Tibial artery (tissue), 4 donors: ENCODE measurements around the gene SEC22C.
A peak's percentile ranks its signal among the peaks of the same experiment; 100 is the strongest.

Experiments used
- DNase-seq, 2 donors: peaks; one replicate each; pipeline ENCODE4 v3.0.0-alpha.2; 2019
- H3K27ac ChIP-seq, 2 donors: fragments of 200-600 bp; sonication (generic) in 1 of 2; 1 replicate in 1 of 2; 2 replicates in 1 of 2; pipeline ENCODE4 v1.5.1; 2018 to 2019; ENCODE audit warnings: mild to moderate bottlenecking in 1 of 2
- H3K27me3 ChIP-seq, 2 donors: fragments of 200-600 bp; sonication (generic) in 1 of 2; one replicate each; pipeline versions ENCODE4 v1.5.1 to v1.6.0; 2016 to 2019
- H3K36me3 ChIP-seq, 3 donors: fragments of 200-600 bp; sonication (generic) in 2 of 3; one replicate each; pipeline ENCODE4 v1.5.1; 2016 to 2019; ENCODE audit warnings: mild to moderate bottlenecking in 2 of 3
- H3K4me1 ChIP-seq, 4 donors: fragments of 200-600 bp; sonication (generic) in 2 of 4; 1 replicate in 3 of 4; 2 replicates in 1 of 4; pipeline ENCODE4 v1.5.1; 2016 to 2019
- H3K4me3 ChIP-seq, 2 donors: fragments of 200-600 bp; sonication (generic) in 1 of 2; 1 replicate in 1 of 2; 2 replicates in 1 of 2; pipeline ENCODE4 v1.5.1; 2018 to 2019; ENCODE audit warnings: mild to moderate bottlenecking in 2 of 2
- H3K9me3 ChIP-seq, 3 donors: fragments of 200-600 bp; sonication (generic) in 1 of 3; one replicate each; pipeline ENCODE4 v1.5.1; 2016 to 2019
- intact Hi-C: fragments of 100-400 bp; cut with DNase I; formaldehyde crosslinking; loops from one replicate; pipeline ENCODE4 v1.15.0; 2023; ENCODE audit warnings: low total_unique reads
- TF ChIP-seq, protein P1 (sequence below), 2 experiments: fragments of 200-600 bp in 1 of 2; fragments of 450-650 bp in 1 of 2; IDR thresholded peaks; one replicate each; pipeline ENCODE4 v1.5.1; 2017 to 2019; ENCODE audit warnings: antibody characterized with exemption in 2 of 2, mild to moderate bottlenecking in 1 of 2, moderate library complexity in 1 of 2

The SEC22C gene

DNA sequence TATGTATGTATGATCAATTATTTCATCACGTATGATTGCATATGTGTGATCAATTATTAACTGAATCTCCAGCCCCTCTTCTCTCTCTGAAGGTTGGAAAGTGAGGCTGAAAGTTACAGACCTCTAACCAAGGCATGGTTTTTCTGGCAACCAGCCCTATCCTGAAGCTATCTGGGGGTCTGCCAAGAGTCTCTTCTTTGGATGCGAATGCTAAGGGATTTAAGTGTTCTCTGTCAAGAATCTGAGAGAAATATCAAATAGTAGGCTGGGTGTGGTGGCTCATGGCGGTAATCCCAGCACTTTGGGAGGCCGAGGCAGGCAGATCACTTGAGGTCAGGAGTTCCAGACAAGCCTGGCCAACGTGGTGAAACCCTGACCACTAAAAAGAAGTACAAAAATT is 26.8 kb upstream of the SEC22C start:
- no peak for DNase-seq
- H3K4me3 ChIP-seq, result no peak overlapping the region
- peaks cover 0 to 73% (median 16%) of the 10 kb centered on the region in 4 donors for H3K4me1 ChIP-seq
- no peak overlapping the region for H3K27ac ChIP-seq
- H3K27me3 ChIP-seq, result no peaks in the 10 kb centered on the region
- intact Hi-C loops, result loop anchor here (5.0 kb wide), 1 partner anchor 44 kb away; the partner anchor contains the start of gene ZBTB47
- peaks cover 0 to 18% (median 12%) of the 10 kb centered on the region in 3 donors for H3K36me3 ChIP-seq
- H3K9me3 ChIP-seq, result peaks cover 0 to 3% (median 0%) of the 10 kb centered on the region in 3 donors
- TF ChIP-seq, protein P1, sequence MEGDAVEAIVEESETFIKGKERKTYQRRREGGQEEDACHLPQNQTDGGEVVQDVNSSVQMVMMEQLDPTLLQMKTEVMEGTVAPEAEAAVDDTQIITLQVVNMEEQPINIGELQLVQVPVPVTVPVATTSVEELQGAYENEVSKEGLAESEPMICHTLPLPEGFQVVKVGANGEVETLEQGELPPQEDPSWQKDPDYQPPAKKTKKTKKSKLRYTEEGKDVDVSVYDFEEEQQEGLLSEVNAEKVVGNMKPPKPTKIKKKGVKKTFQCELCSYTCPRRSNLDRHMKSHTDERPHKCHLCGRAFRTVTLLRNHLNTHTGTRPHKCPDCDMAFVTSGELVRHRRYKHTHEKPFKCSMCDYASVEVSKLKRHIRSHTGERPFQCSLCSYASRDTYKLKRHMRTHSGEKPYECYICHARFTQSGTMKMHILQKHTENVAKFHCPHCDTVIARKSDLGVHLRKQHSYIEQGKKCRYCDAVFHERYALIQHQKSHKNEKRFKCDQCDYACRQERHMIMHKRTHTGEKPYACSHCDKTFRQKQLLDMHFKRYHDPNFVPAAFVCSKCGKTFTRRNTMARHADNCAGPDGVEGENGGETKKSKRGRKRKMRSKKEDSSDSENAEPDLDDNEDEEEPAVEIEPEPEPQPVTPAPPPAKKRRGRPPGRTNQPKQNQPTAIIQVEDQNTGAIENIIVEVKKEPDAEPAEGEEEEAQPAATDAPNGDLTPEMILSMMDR (IDR thresholded peaks at IDR 0.05), result no peak

DNA sequence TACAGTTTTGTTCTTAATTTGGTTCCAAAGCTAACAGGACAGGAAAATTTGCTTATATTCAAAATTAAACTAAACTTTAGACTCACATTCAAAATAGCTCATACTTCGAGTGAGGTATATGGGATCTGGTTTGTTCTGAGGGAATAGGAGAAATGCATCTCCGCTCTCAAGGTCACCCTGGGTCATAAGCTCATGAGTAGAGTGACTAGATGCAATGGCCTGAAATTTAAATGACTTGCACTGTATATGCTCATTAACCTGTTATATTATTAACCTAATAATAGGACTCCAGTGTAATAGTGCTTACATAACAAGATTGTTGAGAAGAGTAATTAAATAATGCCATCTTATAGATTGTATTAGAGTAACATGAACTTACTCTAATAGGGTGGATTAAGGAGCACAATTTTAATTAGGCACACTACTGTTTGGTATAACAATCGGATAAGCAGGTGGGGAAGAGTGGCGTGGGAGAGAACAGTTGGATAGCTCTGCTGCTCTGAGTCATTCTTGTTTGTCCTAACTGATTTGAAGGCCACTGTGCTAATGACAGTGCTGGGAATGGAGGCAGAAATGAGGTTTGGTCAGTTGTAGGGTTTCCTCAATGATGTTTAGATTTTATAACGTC is 23.9 kb upstream of the SEC22C start:
- Histone ChIP-seq H3K4me3 (no peak overlapping the region), H3K36me3 (peaks cover 0 to 12% (median 7%) of the 10 kb centered on the region in 3 donors), H3K27me3 (no peaks in the 10 kb centered on the region), H3K9me3 (peaks cover 0 to 3% (median 0%) of the 10 kb centered on the region in 3 donors), H3K4me1 (peaks cover 0 to 62% (median 21%) of the 10 kb centered on the region in 4 donors), H3K27ac (peak overlapping the region; percentile 12 to 22)
- intact Hi-C loops, result loop anchor here (5.0 kb wide), 1 partner anchor 47 kb away; the partner anchor contains the start of gene ZBTB47
- DNase-seq, result no peak
- TF ChIP-seq, protein P1 (IDR thresholded peaks at IDR 0.05), result no peak

DNA sequence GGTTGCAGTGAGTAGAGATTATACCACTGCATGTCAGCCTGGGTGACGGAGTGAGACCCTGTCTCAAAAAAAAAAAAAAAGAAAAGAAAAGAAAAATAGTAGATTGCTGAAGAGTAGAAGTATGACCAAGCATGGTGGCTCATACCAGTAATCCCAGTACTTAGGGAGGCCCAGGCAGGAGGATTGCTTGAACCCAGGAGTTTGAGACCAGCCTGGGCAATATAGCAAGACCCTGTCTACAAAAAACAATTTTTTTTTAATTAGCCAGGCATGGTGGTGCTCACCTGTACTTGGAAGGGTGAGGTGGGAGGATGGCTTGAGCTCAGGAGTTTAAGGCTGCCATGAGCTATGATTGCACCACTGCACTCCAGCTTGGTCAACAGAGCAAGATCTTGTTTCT is 21.2 kb upstream of the SEC22C start:
- TF ChIP-seq, protein P1 (IDR thresholded peaks at IDR 0.05), result no peak
- no peaks in the 10 kb centered on the region for H3K27me3 ChIP-seq
- H3K27ac ChIP-seq, result no peak overlapping the region
- intact Hi-C loops, result no loop called here
- peaks cover 0 to 3% (median 0%) of the 10 kb centered on the region in 3 donors for H3K9me3 ChIP-seq
- H3K36me3 ChIP-seq, result peaks cover 0 to 4% (median 0%) of the 10 kb centered on the region in 3 donors
- no peak for DNase-seq
- H3K4me3 ChIP-seq, result no peak overlapping the region
- peaks cover 0 to 48% (median 16%) of the 10 kb centered on the region in 4 donors for H3K4me1 ChIP-seq

DNA sequence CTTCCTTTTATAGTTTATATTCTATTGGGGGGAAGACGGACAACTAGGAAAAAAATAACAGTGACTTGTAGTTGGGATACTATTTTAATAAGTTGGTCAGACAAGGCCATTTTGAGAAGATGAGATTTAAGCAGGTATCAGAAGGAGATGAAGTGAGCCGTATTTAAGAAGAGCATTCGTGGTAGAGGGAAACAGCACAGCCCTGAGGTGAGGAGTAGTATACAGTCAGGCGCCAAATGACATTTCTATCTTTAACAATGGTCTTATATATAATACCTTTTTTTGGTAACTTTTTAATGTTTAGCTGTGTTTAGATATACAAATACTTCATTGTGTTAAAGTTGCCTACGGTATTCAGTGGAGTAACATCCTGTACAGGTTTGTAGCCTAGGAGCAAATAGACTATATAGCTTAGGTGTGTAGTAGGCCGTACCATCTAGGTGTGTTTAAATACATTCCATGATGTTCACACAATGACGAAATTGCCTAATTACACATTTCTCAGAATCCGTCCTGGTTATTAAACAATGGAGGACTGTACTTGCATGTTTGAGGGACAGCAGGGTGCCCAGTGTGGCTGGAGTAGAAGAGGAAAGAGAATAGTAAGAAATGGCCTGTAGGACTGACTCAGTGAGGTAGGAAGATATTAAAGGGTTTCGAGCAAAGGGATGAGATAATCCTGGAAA is 20.3 kb upstream of the SEC22C start:
- no peak for DNase-seq
- TF ChIP-seq, protein P1 (IDR thresholded peaks at IDR 0.05), result no peak
- intact Hi-C loops, result no loop called here
- H3K4me1 ChIP-seq, result peaks cover 0 to 48% (median 16%) of the 10 kb centered on the region in 4 donors
- peak overlapping the region; percentile 87 to 99 for H3K4me3 ChIP-seq
- H3K27ac ChIP-seq, result peak overlapping the region; percentile 97 to 100
- no peaks in the 10 kb centered on the region for H3K27me3 ChIP-seq
- H3K36me3 ChIP-seq, result peaks cover 0 to 4% (median 0%) of the 10 kb centered on the region in 3 donors
- H3K9me3 ChIP-seq, result peaks cover 0 to 3% (median 0%) of the 10 kb centered on the region in 3 donors

DNA sequence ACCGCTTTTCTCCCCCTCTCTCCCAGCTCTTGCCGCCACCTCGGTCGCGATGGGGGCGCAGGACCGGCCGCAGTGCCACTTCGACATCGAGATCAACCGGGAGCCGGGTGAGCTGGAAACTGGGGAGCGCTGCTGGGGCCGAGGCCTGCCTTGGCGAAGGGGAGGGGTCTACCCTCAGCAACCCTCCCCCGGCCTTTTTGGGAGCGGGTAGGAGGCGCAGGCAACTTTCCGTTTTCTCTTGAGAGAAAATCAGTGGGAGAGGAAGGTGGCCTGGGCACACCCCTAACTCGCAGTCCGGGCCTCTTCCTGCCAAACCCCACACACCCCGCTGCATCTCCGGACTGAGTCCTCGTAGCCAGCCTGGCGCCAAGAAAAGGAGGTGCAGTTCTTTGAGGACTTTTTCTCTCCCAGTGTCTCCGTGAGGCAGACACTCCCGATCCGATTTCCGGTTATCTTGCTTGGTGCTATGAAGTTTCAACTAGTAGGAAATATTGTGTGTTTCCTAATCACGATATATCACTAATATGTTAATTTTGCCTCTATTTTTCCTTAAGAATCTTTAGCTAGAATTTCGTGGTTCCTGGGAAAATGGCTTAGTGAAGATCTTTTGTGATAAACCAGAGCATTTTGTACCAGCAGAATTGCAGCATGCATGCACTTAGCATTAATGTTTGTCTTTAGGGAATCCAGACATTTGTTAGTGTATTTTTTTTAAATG is 19.4 kb upstream of the SEC22C start:
- intact Hi-C loops, result no loop called here
- Histone ChIP-seq H3K36me3 (peaks cover 0 to 4% (median 0%) of the 10 kb centered on the region in 3 donors), H3K9me3 (peaks cover 0 to 3% (median 0%) of the 10 kb centered on the region in 3 donors), H3K4me1 (peaks cover 0 to 40% (median 14%) of the 10 kb centered on the region in 4 donors), H3K4me3 (peak overlapping the region; percentile 87 to 99), H3K27ac (peak overlapping the region; percentile 97 to 100), H3K27me3 (no peaks in the 10 kb centered on the region)
- DNase-seq, result peak; percentile 74 to 86
- TF ChIP-seq, protein P1 (IDR thresholded peaks at IDR 0.05), result peak; percentile 12 to 23
